Measurements from ENCODE around the gene TEAD1. TPM values are rescaled to one million over a fixed set of nuclear protein-coding genes. Genes with fewer than 3 reads are reported as not detected.

The TEAD1 gene
- polyA plus RNA-seq, 2 of the 4 experiments (the other 2 are of a cell fraction): 111 to 112 TPM

DNA sequence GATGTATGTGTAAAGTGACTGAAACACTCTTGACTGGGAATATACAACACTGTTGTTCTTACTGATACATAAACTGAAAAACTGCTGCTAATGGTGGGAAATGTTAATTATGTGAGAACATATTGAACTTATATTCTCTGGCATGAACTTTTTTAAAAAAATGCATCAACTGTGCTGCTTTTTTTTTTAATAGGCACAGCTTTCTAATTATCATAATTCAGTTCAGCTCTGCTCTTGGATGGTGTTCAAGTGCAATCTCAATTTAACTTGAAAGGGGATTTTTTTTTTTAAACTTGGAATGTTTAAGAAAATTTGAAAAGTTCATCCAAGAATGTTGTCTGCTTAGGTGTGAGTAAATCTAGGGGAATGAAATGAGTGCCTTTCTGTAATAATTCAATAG is 5.2 kb downstream of the TEAD1 start:
- peak overlapping the region; percentile 90 for H3K4me3 ChIP-seq
- no peak for ATAC-seq
- H3K27ac ChIP-seq: peak overlapping the region; percentile 92 to 98
- TF ChIP-seq, protein P1, sequence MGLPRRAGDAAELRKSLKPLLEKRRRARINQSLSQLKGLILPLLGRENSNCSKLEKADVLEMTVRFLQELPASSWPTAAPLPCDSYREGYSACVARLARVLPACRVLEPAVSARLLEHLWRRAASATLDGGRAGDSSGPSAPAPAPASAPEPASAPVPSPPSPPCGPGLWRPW (IDR thresholded peaks at IDR 0.05): no peak
- TF ChIP-seq RNF2 (IDR thresholded peaks at IDR 0.05; ENCODE audit: borderline replicate concordance, low read depth): no peak
- no peak for TF ChIP-seq CHD4 (IDR thresholded peaks at IDR 0.05; ENCODE audit: borderline replicate concordance)
- TF ChIP-seq EHF (CRISPR knock-in tag; IDR thresholded peaks at IDR 0.05): no peak
- TF ChIP-seq HDAC2 (IDR thresholded peaks at IDR 0.05): no peak
- TF ChIP-seq KDM5A (IDR thresholded peaks at IDR 0.05): no peak
- TF ChIP-seq EHMT2 (IDR thresholded peaks at IDR 0.05; ENCODE audit: low read depth): no peak
- ChIA-PET CTCF (interaction anchor here (0.9 to 2.8 kb wide), 4 partner anchors 9 to 391 kb away, joined by 3 to 12 read pairs (median 5); no protein-coding TSS in a partner anchor), POLR2A (interaction anchor here (0.7 to 3.6 kb wide), 4 partner anchors 13 to 593 kb away, joined by 3 to 25 read pairs (median 4); no protein-coding TSS in a partner anchor)
- H3K4me1 ChIP-seq: peaks cover 64% of the 10 kb centered on the region
- H3K9me3 ChIP-seq: no peaks in the 10 kb centered on the region
- H3K4me2 ChIP-seq: peak overlapping the region; percentile 90
- no peak for FAIRE-seq
- no peak for DNase-seq (ENCODE audit: low read depth in 1 of 2, low spot score in 1 of 2)

DNA sequence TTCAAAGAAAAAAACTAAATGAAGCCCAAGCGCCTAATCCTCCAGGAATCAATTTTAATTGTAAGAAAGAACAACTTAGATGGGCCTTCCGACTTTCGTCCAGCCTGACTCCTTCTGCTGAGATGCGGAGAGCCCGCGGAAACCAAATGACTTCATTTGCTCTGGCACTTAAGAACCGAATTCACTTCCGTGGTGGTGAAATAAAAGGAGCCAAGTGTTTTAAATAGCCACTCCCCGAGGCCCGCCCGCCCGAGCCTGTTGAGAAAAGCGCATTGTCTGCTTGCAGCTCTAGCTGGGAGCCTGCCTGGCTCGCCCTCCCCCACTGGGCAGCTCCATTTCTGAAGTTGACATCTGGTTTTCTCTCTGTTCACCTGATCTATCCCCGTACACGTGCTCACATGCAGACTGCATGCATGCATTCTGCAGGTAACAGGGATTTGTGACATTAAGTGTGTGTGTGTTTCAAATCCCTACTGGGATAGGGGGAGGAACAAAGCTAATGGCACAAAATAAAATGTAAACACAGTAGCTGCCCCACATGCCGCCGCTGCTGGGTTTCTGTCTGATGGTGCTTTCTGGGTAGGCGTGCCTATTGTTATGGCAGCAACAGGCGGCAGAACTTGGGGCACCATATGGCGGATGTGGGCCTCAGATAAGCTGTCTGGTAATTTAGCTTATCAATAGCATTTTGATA is 6.2 kb downstream of the TEAD1 start:
- Histone ChIP-seq H3K9me3 (no peaks in the 10 kb centered on the region), H3K4me1 (peaks cover 73% of the 10 kb centered on the region), H3K4me3 (peak overlapping the region; percentile 90), H3K4me2 (peak overlapping the region; percentile 90), H3K27ac (peak overlapping the region; percentile 92 to 98)
- CTCF ChIA-PET: interaction anchor here (0.9 to 3.1 kb wide), 4 partner anchors 8 to 350 kb away, joined by 3 to 12 read pairs (median 4); no protein-coding TSS in a partner anchor
- FAIRE-seq: no peak
- POLR2A ChIA-PET: interaction anchor here (0.7 to 3.6 kb wide), 10 partner anchors 9 to 594 kb away, joined by 3 to 25 read pairs (median 3); partner anchors contain the start of gene PARVA
- WGBS (ENCODE audit: missing lambda C conversion rate): 7% methylated on average over 21 of the region's 21 CpGs
- peak in 1 of 2 experiments; percentile 92 for DNase-seq (ENCODE audit: low read depth in 1 of 2, low spot score in 1 of 2)
- peak; percentile 72 to 74 for ATAC-seq
- TF ChIP-seq CEBPB (IDR thresholded peaks at IDR 0.05) (peak in 1 of 2 experiments; percentile 30; a peak in 1 of 4 replicates), ZFP36 (IDR thresholded peaks at IDR 0.05; ENCODE audit: borderline replicate concordance, partially characterized antibody) (no peak), HOXA7 (CRISPR knock-in tag; IDR thresholded peaks at IDR 0.05) (no peak), HOXB5 (CRISPR knock-in tag; IDR thresholded peaks at IDR 0.05) (no peak), CBX2 (IDR thresholded peaks at IDR 0.05; ENCODE audit: borderline replicate concordance, low read depth) (no peak), HOXB13 (CRISPR knock-in tag; IDR thresholded peaks at IDR 0.05; ENCODE audit: low read depth) (peak; percentile 38; the same call in 1 of the 2 replicates), CBX8 (IDR thresholded peaks at IDR 0.05) (no peak), ESRRA (IDR thresholded peaks at IDR 0.05; ENCODE audit: borderline replicate concordance, low read length) (no peak), EHMT2 (IDR thresholded peaks at IDR 0.05; ENCODE audit: low read depth) (no peak), CHD4 (IDR thresholded peaks at IDR 0.05; ENCODE audit: borderline replicate concordance) (no peak), POLR2AphosphoS2 (conservative IDR thresholded peaks at IDR 0.05; ENCODE audit: low read length) (no peak), EHF (CRISPR knock-in tag; IDR thresholded peaks at IDR 0.05) (no peak), ZNF302 (CRISPR knock-in tag; IDR thresholded peaks at IDR 0.05) (no peak), MYC (IDR thresholded peaks at IDR 0.05; ENCODE audit: borderline replicate concordance, low read length) (no peak), TP53 (CRISPR knock-in tag; IDR thresholded peaks at IDR 0.05) (no peak), NR3C1 (IDR thresholded peaks at IDR 0.05) (no peak), POLR2A (IDR thresholded peaks at IDR 0.05; ENCODE audit: low read length) (peak; percentile 38; the same call in 1 of the 2 replicates), FOXS1 (CRISPR knock-in tag; IDR thresholded peaks at IDR 0.05) (no peak), NFE2L2 (conservative IDR thresholded peaks at IDR 0.05; ENCODE audit: low read length) (no peak), ZC3H11A (IDR thresholded peaks at IDR 0.05) (no peak), SMC3 (IDR thresholded peaks at IDR 0.05) (no peak), TFCP2L1 (CRISPR knock-in tag; IDR thresholded peaks at IDR 0.05) (no peak), HDAC2 (IDR thresholded peaks at IDR 0.05) (no peak), JUN (IDR thresholded peaks at IDR 0.05) (peak; percentile 50 to 52; a peak in 2 of 5 replicates), RCOR1 (IDR thresholded peaks at IDR 0.05; ENCODE audit: low read depth, low read length) (no peak), BHLHE40 (IDR thresholded peaks at IDR 0.05; ENCODE audit: low read depth, low read length) (no peak), NPAS2 (CRISPR knock-in tag; IDR thresholded peaks at IDR 0.05; ENCODE audit: borderline replicate concordance) (no peak), RFX5 (IDR thresholded peaks at IDR 0.05) (no peak), MAZ (IDR thresholded peaks at IDR 0.05; ENCODE audit: borderline replicate concordance, low read depth, low read length) (no peak), KDM5A (IDR thresholded peaks at IDR 0.05) (no peak), FOSB (CRISPR knock-in tag; IDR thresholded peaks at IDR 0.05) (no peak)
- TF ChIP-seq, protein P2, sequence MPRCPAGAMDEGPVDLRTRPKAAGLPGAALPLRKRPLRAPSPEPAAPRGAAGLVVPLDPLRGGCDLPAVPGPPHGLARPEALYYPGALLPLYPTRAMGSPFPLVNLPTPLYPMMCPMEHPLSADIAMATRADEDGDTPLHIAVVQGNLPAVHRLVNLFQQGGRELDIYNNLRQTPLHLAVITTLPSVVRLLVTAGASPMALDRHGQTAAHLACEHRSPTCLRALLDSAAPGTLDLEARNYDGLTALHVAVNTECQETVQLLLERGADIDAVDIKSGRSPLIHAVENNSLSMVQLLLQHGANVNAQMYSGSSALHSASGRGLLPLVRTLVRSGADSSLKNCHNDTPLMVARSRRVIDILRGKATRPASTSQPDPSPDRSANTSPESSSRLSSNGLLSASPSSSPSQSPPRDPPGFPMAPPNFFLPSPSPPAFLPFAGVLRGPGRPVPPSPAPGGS (IDR thresholded peaks at IDR 0.05): 0 out of 3 replicates have a peak, but pooled peaks have one; percentile 53
- TF ChIP-seq, protein P3, sequence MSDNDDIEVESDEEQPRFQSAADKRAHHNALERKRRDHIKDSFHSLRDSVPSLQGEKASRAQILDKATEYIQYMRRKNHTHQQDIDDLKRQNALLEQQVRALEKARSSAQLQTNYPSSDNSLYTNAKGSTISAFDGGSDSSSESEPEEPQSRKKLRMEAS (IDR thresholded peaks at IDR 0.05): peak; percentile 79
- TF ChIP-seq, protein P4, sequence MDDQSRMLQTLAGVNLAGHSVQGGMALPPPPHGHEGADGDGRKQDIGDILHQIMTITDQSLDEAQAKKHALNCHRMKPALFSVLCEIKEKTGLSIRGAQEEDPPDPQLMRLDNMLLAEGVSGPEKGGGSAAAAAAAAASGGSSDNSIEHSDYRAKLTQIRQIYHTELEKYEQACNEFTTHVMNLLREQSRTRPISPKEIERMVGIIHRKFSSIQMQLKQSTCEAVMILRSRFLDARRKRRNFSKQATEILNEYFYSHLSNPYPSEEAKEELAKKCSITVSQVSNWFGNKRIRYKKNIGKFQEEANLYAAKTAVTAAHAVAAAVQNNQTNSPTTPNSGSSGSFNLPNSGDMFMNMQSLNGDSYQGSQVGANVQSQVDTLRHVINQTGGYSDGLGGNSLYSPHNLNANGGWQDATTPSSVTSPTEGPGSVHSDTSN (IDR thresholded peaks at IDR 0.05): no peak
- TF ChIP-seq, protein P5, sequence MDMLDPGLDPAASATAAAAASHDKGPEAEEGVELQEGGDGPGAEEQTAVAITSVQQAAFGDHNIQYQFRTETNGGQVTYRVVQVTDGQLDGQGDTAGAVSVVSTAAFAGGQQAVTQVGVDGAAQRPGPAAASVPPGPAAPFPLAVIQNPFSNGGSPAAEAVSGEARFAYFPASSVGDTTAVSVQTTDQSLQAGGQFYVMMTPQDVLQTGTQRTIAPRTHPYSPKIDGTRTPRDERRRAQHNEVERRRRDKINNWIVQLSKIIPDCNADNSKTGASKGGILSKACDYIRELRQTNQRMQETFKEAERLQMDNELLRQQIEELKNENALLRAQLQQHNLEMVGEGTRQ (IDR thresholded peaks at IDR 0.05): 0 out of 2 replicates have a peak, but pooled peaks have one; percentile 8

Measured in A549 (cell line).